ENCODE data around the gene FAM111A.

GRCh38 chr11:59097113-59097708 lies 45.4 kb upstream of the FAM111A start:
- TF ChIP-seq CTCF (IDR thresholded peaks at IDR 0.05), result peak in 3 of 4 experiments; percentile 37 to 49 (median 46)
- no peak for TF ChIP-seq POLR2A (IDR thresholded peaks at IDR 0.05)
- no peak for TF ChIP-seq POLR2AphosphoS5 (IDR thresholded peaks at IDR 0.05)
